ENCODE measurements around the gene NXPE3.

NXPE3 gene

GRCh38 chr3:101801174-101801573 lies 22.2 kb downstream of the NXPE3 start:
- intact Hi-C loops (cut with DNase I), result loop anchor here (5.0 kb wide), 1 partner anchor 736 kb away; no protein-coding TSS in a partner anchor
- DNase-seq, result no peak

DNA sequence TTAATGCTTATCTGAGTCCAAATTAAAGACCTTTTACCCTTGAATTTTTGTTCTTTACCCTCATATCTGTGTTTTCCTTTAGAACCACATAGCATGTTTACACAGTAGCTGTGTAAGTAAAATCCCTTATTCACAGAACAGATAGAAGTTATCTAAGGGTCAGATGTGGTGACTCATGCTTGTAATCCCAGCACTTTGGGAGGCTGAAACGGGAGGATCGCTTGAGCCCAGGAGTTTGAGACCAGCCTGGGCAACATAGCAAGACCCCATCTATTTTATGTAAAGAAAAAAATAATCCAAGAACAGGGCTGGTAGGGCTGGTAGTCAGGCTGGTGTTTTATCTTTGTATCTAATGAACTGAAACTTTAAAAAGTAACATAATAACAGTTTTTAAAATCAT lies 23.2 kb downstream of the NXPE3 start:
- no peak for DNase-seq
- intact Hi-C loops (cut with DNase I), result loop anchor here (5.0 kb wide), 1 partner anchor 735 kb away; no protein-coding TSS in a partner anchor

- DNase-seq, result peak in 3 of 10 donors; percentile 30 to 61 (median 42)
- intact Hi-C loops (cut with DNase I), result loop anchor here (5.0 kb wide), 1 partner anchor 734 kb away; no protein-coding TSS in a partner anchor
These were observed 24.3 kb downstream of the NXPE3 start for GRCh38 chr3:101803173-101803782.

GRCh38 chr3:101803939-101804338 lies 24.9 kb downstream of the NXPE3 start:
- DNase-seq, result no peak
- intact Hi-C loops (cut with DNase I), result loop anchor here (5.0 kb wide), 1 partner anchor 733 kb away; no protein-coding TSS in a partner anchor

DNA sequence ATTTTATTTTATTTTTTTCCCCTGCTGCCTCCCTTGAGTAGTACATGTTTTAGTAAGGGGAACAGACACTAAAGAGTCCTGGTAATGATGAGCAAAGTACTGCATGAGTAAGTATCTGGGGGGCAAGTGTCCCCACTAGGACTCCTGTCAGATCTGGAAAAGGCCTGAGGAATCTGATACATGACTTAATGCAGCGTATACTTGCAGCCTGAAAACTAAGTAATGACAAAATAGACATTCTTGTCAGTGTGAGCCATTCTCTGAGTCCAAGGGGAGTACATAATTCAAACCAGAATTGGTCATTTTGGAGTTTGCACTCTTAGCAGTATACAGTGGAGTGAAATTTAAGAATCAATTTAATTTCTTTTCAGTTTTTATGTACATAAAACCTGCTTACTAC lies 27.5 kb downstream of the NXPE3 start:
- intact Hi-C loops (cut with DNase I), result no loop called here
- DNase-seq, result no peak

DNA sequence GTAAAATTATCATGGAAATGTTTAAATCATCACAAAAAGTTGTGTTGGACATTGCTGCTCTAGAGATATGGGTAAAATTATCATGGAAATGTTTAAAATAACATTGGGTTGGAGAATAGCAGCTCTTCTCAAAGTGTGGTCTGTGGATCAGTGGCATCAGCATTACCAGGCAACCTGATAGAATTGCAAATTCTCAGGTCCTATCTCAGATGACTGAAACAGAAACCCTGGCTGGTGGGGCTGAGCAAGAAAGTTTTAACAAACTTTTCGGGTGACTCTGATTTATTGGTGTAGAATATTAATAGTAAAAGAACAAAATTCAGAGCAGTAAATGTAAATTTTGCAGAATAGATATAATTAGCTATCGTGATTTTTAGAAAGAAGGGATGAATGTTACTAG lies 28.9 kb downstream of the NXPE3 start:
- DNase-seq, result no peak

GRCh38 chr3:101809178-101810021 lies 30.4 kb downstream of the NXPE3 start:
- DNase-seq, result peak in 1 of 10 donors; percentile 20
- intact Hi-C loops (cut with DNase I), result loop anchor here (2.0 kb wide), 1 partner anchor 415 kb away; no protein-coding TSS in a partner anchor

More for the DNA sequence above, 28.9 kb downstream of the NXPE3 start:
- intact Hi-C loops (cut with DNase I), result loop anchor here (2.0 kb wide), 1 partner anchor 417 kb away; no protein-coding TSS in a partner anchor

- DNase-seq, result no peak
- intact Hi-C loops (cut with DNase I), result no loop called here
These were observed 31.0 kb downstream of the NXPE3 start for GRCh38 chr3:101810022-101810418.

DNA sequence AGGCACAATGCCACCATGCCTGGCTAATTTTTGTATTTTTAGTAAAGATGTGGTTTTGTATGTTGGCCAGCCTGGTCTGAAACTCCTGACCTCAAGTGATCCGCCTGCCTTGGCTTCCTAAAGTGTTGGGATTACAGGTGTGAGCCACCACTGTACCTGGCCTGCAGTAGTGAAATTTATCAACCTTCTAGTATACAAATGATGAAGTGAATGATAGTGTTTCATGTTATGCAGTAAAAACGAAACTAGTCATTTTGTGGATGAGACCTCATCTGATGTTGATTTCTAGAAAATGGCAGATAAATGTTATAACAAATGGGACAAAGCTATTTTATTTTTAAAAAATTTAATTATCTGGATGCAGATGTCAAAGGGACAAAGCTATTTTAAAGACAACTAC lies 32.9 kb downstream of the NXPE3 start:
- intact Hi-C loops (cut with DNase I), result no loop called here

GRCh38 chr3:101812895-101813294 lies 33.9 kb downstream of the NXPE3 start:
- DNase-seq, result no peak
- intact Hi-C loops (cut with DNase I), result no loop called here

More for the DNA sequence above, 32.9 kb downstream of the NXPE3 start:
- no peak for DNase-seq

DNA sequence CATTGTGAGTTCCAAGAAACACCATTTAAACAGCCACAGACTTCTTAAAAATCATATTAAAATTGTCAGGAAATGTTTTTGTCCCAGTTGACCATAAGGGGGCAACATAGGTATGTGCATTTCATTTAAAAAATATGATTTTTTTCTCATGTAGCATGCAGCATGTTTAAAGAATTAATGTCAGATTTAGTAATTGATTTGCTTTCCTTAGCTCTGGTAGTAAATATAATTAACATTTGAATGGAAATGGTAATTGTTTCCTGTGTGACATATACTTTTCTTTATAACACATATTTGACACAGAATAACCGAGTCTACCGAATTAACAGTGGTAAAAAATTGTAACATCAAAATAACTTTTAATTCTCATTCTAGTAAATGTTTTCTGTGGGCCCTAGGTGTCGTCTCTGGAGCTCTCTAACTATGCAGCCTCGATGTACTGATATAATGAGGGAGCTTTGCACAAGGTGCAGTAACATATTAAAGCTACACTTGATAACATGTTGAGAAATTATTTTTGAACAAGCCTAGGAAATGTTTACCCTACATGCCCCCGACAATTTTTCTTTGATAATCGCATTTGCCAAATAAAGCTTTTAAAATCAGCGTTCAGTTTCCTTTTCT lies 34.9 kb downstream of the NXPE3 start:
- intact Hi-C loops (cut with DNase I), result no loop called here
- no peak for DNase-seq

GRCh38 chr3:101814835-101815234 lies 35.8 kb downstream of the NXPE3 start:
- DNase-seq, result no peak
- intact Hi-C loops (cut with DNase I), result no loop called here

DNA sequence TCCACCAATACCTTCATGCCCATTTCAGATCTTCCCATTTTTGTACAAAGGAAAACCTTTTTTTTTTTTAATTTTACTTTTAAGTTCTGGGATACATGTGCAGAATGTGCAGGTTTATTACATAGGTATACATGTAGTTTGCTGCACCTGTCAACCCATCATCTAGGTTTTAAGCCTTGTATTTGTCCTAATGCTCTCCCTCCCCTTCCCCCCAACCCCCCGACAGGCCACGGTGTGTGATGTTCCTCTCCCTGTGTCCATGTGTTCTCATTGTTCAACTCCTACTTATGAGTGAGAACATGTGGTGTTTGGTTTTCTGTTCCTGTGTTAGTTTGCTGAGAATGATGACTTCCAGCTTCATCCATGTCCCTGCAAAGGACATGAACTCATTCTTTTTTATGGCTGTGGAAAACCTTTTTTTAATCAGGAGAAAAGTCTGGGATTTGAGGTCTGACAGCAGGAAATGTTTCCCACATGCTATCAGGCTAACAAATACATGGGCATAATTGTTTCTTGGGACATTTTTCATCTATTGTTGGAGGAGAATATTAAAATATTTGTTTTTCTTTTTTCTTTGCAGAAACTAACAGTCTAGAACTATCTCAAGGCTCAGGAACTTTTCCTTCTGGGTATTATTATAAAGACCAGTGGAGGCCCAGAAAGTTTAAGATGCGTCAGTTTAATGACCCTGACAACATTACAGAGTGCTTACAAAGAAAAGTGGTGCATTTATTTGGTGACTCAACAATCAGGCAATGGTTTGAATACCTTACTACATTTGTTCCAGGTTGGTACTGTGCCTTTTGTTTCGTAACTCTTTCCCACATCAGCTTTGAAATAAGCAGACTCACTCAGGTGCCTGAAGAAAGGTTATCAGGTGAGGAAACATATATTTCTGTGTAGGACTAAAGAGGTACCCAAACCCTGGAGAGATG lies 37.5 kb downstream of the NXPE3 start:
- no peak for DNase-seq
- intact Hi-C loops (cut with DNase I), result no loop called here

GRCh38 chr3:101817992-101818391 lies 39.0 kb downstream of the NXPE3 start:
- no peak for DNase-seq
- intact Hi-C loops (cut with DNase I), result no loop called here

GRCh38 chr3:101819649-101820206 lies 40.7 kb downstream of the NXPE3 start:
- intact Hi-C loops (cut with DNase I), result no loop called here

GRCh38 chr3:101821503-101821902 lies 42.5 kb downstream of the NXPE3 start:
- no peak for DNase-seq
- intact Hi-C loops (cut with DNase I), result no loop called here

More at GRCh38 chr3:101819649-101820206, 40.7 kb downstream of the NXPE3 start:
- no peak for DNase-seq

DNA sequence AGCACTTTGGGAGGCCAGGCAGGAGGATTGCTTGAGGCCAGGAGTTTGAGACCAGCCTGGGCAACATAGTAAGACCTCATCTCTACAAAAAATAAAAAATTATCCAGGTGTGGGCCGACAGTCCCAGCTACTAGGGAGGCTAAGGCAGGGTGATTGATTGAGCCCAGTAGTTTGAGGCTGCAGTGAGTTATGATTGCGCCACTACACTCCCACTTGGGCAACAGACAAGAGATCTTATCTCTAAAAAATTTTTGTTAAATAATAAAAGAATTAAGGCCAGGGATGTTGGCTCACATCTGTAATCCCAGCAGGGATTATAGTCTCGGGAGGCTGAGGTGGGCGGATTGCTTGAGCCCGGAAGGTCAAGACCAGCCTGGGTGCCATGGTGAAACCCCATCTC lies 44.5 kb downstream of the NXPE3 start:
- no peak for DNase-seq
- intact Hi-C loops (cut with DNase I), result no loop called here

GRCh38 chr3:101824702-101825101 lies 45.7 kb downstream of the NXPE3 start:
- intact Hi-C loops (cut with DNase I), result no loop called here
- no peak for DNase-seq

- intact Hi-C loops (cut with DNase I), result no loop called here
- DNase-seq, result no peak
These were observed 47.0 kb downstream of the NXPE3 start for GRCh38 chr3:101825904-101826445.
